Uterus (tissue), 2 donors: Measurements from ENCODE around the gene TDRD15.

ENCODE experiments used
- POLR2A ChIP-seq, 2 donors: fragments of 450-650 bp; IDR thresholded peaks; one replicate each; pipeline ENCODE4 v1.6.1; 2016; ENCODE audit warnings: antibody characterized with exemption in 2 of 2, mild to moderate bottlenecking in 1 of 2, moderate library complexity in 1 of 2
- TF ChIP-seq, protein P1 (sequence below), 4 experiments: fragments of 200-600 bp in 2 of 4; fragments of 450-650 bp in 2 of 4; sonication (generic) in 2 of 4; IDR thresholded peaks; one replicate each; pipeline ENCODE4 v1.5.1; 2016 to 2019; ENCODE audit warnings: antibody characterized with exemption in 4 of 4, mild to moderate bottlenecking in 2 of 4, moderate library complexity in 1 of 4

DNA sequence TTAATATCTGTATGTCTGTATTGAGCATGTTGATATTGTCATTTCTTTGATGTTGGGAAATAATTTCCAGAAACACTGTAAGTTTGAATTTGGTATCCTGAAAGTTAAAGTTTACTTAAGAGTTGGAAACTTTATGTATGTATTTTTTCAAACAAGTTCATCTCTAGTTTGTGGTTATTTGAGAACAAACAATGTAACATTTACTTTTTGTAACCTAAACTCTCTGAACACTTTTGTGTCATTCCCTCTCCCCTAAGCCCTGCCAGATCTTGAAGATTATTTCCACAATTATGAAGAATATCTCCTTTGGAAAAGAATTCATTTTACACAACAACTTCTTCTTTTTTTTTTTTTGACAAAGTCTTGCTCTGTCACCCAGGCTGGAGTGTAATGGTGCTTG lies 24.9 kb downstream of the TDRD15 start:
- no peak for TF ChIP-seq POLR2A (IDR thresholded peaks at IDR 0.05)
- TF ChIP-seq, protein P1, sequence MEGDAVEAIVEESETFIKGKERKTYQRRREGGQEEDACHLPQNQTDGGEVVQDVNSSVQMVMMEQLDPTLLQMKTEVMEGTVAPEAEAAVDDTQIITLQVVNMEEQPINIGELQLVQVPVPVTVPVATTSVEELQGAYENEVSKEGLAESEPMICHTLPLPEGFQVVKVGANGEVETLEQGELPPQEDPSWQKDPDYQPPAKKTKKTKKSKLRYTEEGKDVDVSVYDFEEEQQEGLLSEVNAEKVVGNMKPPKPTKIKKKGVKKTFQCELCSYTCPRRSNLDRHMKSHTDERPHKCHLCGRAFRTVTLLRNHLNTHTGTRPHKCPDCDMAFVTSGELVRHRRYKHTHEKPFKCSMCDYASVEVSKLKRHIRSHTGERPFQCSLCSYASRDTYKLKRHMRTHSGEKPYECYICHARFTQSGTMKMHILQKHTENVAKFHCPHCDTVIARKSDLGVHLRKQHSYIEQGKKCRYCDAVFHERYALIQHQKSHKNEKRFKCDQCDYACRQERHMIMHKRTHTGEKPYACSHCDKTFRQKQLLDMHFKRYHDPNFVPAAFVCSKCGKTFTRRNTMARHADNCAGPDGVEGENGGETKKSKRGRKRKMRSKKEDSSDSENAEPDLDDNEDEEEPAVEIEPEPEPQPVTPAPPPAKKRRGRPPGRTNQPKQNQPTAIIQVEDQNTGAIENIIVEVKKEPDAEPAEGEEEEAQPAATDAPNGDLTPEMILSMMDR (IDR thresholded peaks at IDR 0.05), result no peak
